GM12878 (cell line): Measurements from ENCODE around the gene AIG1.

Source experiments
- ATF2 ChIP-seq: IDR thresholded peaks from 2 replicates; pipeline ENCODE4 v1.6.1; 2012; ENCODE audit warnings: low read length, inconsistent platforms
- BHLHE40 ChIP-seq, 2 experiments: fragments of 450-650 bp in 1 of 2; IDR thresholded peaks; 2 replicates each; pipeline ENCODE4 v1.6.1; 2011 to 2017; ENCODE audit warnings: low read depth in 2 of 2, borderline replicate concordance in 1 of 2, improper control_type of control experiment in 1 of 2, low read length in 1 of 2, mild to moderate bottlenecking in 1 of 2
- BRCA1 ChIP-seq: IDR thresholded peaks from 2 replicates; pipeline ENCODE4 v1.6.1; 2011; ENCODE audit warnings: low read depth, low read length, improper control_type of control experiment
- CREM ChIP-seq: IDR thresholded peaks from 2 replicates; pipeline ENCODE4 v1.6.1; 2014; ENCODE audit warnings: antibody characterized with exemption, low read depth
- MYC ChIP-seq: IDR thresholded peaks from 2 replicates; pipeline ENCODE4 v1.6.1; 2011; ENCODE audit warnings: mild to moderate bottlenecking, low read length, moderate library complexity, inconsistent platforms; ENCODE audit not compliant: insufficient read depth, insufficient replicate concordance, insufficient read length, severe bottlenecking
- PML ChIP-seq: IDR thresholded peaks from 2 replicates; pipeline ENCODE4 v1.6.1; 2012; ENCODE audit warnings: low read length, inconsistent platforms
- POLR2A ChIP-seq: IDR thresholded peaks from 2 replicates; pipeline ENCODE4 v1.6.1; 2011; ENCODE audit warnings: low read depth, mild to moderate bottlenecking, low read length
- POLR2AphosphoS5 ChIP-seq: IDR thresholded peaks from 2 replicates; pipeline ENCODE4 v1.6.1; 2011; ENCODE audit warnings: mild to moderate bottlenecking, low read length, inconsistent platforms
- SUZ12 ChIP-seq: fragments of 200-600 bp; sonication (generic); IDR thresholded peaks from one replicate; pipeline ENCODE4 v1.6.1; 2018; ENCODE audit warnings: antibody characterized with exemption, mild to moderate bottlenecking; ENCODE audit not compliant: unreplicated experiment
- TAF1 ChIP-seq: IDR thresholded peaks from 2 replicates; pipeline ENCODE4 v1.6.1; 2011; ENCODE audit warnings: mild to moderate bottlenecking, low read depth, low read length, borderline replicate concordance
- TCF3 ChIP-seq: IDR thresholded peaks from 2 replicates; pipeline ENCODE4 v1.6.1; 2012; ENCODE audit warnings: low read depth, mild to moderate bottlenecking, low read length, borderline replicate concordance; ENCODE audit not compliant: insufficient read depth
- TF ChIP-seq, protein P1 (sequence below), 3 experiments: IDR thresholded peaks in 2 of 3; conservative IDR thresholded peaks in 1 of 3; 2 replicates each; pipeline ENCODE4 v1.5.1; 2011; ENCODE audit warnings: low read depth in 3 of 3, low read length in 3 of 3, mild to moderate bottlenecking in 3 of 3, control low read depth in 2 of 3, moderate library complexity in 2 of 3, inconsistent platforms in 1 of 3, mixed read lengths in 1 of 3; ENCODE audit not compliant: control insufficient read depth in 2 of 3, insufficient read depth in 1 of 3; ENCODE audit errors: extremely low read depth in 1 of 3
- TF ChIP-seq, protein P2 (sequence below): IDR thresholded peaks from 2 replicates; pipeline ENCODE4 v1.6.1; 2012; ENCODE audit warnings: mild to moderate bottlenecking, low read depth, low read length

DNA sequence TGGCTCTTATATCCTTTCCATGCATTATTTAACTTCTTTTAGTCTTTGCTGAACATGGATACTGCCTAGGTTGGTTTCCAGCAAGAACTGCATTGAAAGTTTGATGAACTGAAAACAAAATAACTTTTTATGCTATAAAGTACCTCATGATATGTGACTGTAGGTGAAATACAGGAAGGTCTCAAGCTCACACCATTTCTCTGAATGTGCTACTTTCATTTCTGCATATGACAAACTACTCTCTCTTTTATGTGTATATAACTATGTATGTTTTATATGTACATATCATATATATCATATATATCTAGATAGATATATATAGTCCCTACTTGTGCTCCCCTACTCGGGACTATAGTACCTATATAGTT lies 65.9 kb downstream of the AIG1 start:
- TF ChIP-seq, protein P1, sequence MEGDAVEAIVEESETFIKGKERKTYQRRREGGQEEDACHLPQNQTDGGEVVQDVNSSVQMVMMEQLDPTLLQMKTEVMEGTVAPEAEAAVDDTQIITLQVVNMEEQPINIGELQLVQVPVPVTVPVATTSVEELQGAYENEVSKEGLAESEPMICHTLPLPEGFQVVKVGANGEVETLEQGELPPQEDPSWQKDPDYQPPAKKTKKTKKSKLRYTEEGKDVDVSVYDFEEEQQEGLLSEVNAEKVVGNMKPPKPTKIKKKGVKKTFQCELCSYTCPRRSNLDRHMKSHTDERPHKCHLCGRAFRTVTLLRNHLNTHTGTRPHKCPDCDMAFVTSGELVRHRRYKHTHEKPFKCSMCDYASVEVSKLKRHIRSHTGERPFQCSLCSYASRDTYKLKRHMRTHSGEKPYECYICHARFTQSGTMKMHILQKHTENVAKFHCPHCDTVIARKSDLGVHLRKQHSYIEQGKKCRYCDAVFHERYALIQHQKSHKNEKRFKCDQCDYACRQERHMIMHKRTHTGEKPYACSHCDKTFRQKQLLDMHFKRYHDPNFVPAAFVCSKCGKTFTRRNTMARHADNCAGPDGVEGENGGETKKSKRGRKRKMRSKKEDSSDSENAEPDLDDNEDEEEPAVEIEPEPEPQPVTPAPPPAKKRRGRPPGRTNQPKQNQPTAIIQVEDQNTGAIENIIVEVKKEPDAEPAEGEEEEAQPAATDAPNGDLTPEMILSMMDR (IDR thresholded peaks at IDR 0.05 in 2 of 3, conservative IDR thresholded peaks at IDR 0.05 in 1 of 3; ENCODE audit: control insufficient read depth in 2 of 3, extremely low read depth in 1 of 3, insufficient read depth in 1 of 3, low read depth in 3 of 3, low read length in 3 of 3): no peak
- TF ChIP-seq CREM: no peak
- no peak for TF ChIP-seq POLR2AphosphoS5
- no peak for TF ChIP-seq TAF1
- no peak for TF ChIP-seq BHLHE40 (IDR thresholded peaks at IDR 0.05; ENCODE audit: borderline replicate concordance in 1 of 2, low read depth in 2 of 2, low read length in 1 of 2)
- no peak for TF ChIP-seq BRCA1
- TF ChIP-seq, protein P2, sequence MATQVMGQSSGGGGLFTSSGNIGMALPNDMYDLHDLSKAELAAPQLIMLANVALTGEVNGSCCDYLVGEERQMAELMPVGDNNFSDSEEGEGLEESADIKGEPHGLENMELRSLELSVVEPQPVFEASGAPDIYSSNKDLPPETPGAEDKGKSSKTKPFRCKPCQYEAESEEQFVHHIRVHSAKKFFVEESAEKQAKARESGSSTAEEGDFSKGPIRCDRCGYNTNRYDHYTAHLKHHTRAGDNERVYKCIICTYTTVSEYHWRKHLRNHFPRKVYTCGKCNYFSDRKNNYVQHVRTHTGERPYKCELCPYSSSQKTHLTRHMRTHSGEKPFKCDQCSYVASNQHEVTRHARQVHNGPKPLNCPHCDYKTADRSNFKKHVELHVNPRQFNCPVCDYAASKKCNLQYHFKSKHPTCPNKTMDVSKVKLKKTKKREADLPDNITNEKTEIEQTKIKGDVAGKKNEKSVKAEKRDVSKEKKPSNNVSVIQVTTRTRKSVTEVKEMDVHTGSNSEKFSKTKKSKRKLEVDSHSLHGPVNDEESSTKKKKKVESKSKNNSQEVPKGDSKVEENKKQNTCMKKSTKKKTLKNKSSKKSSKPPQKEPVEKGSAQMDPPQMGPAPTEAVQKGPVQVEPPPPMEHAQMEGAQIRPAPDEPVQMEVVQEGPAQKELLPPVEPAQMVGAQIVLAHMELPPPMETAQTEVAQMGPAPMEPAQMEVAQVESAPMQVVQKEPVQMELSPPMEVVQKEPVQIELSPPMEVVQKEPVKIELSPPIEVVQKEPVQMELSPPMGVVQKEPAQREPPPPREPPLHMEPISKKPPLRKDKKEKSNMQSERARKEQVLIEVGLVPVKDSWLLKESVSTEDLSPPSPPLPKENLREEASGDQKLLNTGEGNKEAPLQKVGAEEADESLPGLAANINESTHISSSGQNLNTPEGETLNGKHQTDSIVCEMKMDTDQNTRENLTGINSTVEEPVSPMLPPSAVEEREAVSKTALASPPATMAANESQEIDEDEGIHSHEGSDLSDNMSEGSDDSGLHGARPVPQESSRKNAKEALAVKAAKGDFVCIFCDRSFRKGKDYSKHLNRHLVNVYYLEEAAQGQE: no peak
- TF ChIP-seq SUZ12: no peak
- no peak for TF ChIP-seq PML
- no peak for TF ChIP-seq POLR2A
- no peak for TF ChIP-seq ATF2
- no peak for TF ChIP-seq MYC
- no peak for TF ChIP-seq TCF3
